Gastroesophageal sphincter (tissue), 3 donors: ENCODE results near the gene IL9.

ENCODE experiments used
- CTCF ChIP-seq, 4 experiments: fragments of 200-600 bp in 2 of 4; fragments of 450-650 bp in 2 of 4; sonication (generic) in 1 of 4; IDR thresholded peaks; one replicate each; pipeline ENCODE4 v1.5.1; 2017 to 2019; ENCODE audit warnings: antibody characterized with exemption in 4 of 4, mild to moderate bottlenecking in 2 of 4, moderate library complexity in 2 of 4
- POLR2A ChIP-seq, 2 donors: fragments of 450-650 bp; IDR thresholded peaks; one replicate each; pipeline ENCODE4 v1.6.1; 2017; ENCODE audit warnings: antibody characterized with exemption in 2 of 2, mild to moderate bottlenecking in 2 of 2, moderate library complexity in 1 of 2

- TF ChIP-seq POLR2A (IDR thresholded peaks at IDR 0.05) (no peak), CTCF (IDR thresholded peaks at IDR 0.05) (no peak)
These were observed 7.6 kb downstream of the IL9 start for GRCh38 chr5:135887881-135888614.
